Measurements from ENCODE around the gene PIGB.
"Not testable (repeated sequence)": the region's sequence is repeated elsewhere in the genome, so short reads cannot be mapped to it uniquely, and the experiment has no call there.

PIGB gene

GRCh38 chr15:55288006-55288717 is 30.9 kb upstream of the PIGB start:
- no peak for TF ChIP-seq CTCF (IDR thresholded peaks at IDR 0.05; ENCODE audit: low read depth, low read length, missing control alignments)
- H3K4me3 ChIP-seq (ENCODE audit: low read depth, low read length), result no peak overlapping the region; the same call in 1 of the 2 replicates
- no peak for DNase-seq (ENCODE audit: low read depth)

DNA sequence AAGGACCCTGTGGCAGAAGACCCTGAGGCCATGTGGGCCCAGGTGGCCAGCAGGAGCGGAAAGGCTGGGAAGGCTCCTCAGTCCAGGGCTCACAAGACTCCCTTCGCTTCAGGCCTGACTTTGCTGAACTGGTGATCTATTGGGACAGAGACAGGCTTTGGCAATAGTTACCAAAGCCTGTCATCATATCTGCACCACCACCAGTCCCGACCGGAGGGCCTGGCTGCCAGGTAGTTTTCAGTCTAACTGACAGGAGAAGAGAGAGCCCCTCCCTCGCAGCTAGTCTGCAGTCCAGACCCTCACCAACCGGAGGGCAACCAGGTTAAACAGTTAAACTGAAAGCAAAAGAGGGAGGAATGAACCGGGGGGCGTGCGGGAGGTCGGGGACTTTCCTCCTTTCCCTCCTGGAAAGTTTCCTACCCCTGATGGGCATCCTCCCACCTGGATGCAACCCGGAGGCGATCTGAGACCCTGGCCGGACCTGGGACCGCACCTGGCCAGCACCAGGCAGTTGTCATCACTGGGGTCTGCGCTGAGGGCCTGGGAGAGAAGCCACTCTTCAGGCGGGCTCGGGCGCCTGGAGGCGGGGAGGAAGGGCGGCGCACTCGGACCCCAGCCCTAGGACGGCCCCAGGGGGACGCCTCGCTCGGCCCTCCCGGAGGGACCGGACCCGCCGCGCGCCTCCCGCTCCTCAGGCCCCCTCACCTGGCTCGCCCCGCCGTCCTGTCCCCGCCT is 29.8 kb upstream of the PIGB start:
- peak overlapping the region; percentile 82 for H3K4me3 ChIP-seq (ENCODE audit: low read depth, low read length)
- no peak for TF ChIP-seq CTCF (IDR thresholded peaks at IDR 0.05; ENCODE audit: low read depth, low read length, missing control alignments)
- DNase-seq (ENCODE audit: low read depth), result no peak

DNA sequence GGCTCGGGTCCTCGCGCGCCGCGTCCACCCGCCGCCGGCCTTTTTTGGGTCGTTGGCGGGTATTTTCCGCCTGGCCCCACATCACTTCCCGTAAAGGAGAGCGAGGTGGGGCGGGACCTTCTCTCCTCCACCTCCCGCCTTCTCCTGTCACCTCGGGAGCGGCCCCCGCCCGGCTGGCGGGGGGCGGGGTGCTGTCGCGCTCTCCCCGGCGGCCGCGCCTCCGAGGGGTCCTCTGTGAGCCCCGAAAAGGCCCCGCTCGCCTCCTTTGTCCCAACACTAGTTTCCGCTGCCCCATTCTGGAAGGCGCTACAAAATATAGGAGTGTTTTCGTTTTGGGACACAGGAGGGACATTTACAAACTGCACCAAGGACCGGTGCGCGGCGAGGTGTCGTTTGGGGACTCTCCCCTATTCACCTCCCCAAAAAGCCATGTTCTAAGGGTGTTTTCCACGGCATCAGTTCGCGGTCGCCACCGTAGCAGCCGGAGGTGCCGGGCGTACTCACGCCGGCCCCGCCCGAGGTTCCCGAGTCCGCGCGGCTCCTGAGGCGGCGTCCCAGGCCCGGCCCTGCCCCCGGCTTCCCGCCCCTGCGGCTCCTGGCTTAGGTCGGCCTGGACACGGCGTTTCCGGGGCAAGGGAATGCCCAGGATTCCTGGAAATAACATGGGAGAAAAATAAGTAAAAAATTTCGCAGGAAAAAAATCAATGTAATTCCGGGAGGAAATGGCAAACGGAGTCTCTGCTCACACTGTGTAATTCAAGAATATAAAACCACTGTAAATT is 29.1 kb upstream of the PIGB start, which contains the start of gene RAB27A:
Gene RAB27A, minus strand, starts transcription at position 68 of the 782 bp plus-strand sequence. CDS start 54,879 bp downstream, outside the sequence.
- no peak for TF ChIP-seq CTCF (IDR thresholded peaks at IDR 0.05; ENCODE audit: low read depth, low read length, missing control alignments)
- peak within 1 kb of the TSS; percentile 82 for H3K4me3 ChIP-seq (ENCODE audit: low read depth, low read length)
- no peak for DNase-seq (ENCODE audit: low read depth)

DNA sequence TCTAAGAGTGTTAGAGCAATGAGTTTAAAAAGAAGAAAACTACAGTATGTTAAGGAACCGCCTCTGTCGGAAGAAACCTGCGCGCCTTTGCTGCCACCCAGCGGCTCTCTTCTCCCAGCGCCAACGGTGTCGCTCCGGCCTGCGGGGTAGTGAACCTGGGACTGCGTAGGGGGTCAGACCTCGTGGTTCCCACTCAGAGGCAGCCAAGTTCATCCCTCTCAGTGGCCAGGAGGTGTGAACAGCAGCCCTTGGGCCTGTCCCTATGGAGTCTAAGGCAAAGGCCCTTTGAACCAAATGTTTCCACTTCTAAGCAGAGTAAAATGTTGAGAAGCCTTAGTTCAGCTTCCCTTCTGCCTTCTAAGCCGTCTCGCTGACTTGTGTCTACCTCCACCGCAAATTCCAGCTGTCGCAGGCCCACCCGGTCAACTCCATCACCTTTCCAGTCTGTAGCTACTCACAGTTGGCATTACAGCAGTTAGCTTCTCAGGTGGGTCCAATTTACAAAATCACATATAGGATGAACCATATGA is 28.4 kb upstream of the PIGB start:
- H3K4me3 ChIP-seq (ENCODE audit: low read depth, low read length), result peak overlapping the region; percentile 82
- no peak for DNase-seq (ENCODE audit: low read depth)

GRCh38 chr15:55297315-55297714 is 21.7 kb upstream of the PIGB start:
- no peak for DNase-seq (ENCODE audit: low read depth)
- TF ChIP-seq CTCF (IDR thresholded peaks at IDR 0.05; ENCODE audit: low read depth, low read length, missing control alignments), result no peak
- H3K4me3 ChIP-seq (ENCODE audit: low read depth, low read length), result no peak overlapping the region

More for the DNA sequence above, 28.4 kb upstream of the PIGB start:
- peak; percentile 84 for TF ChIP-seq CTCF (IDR thresholded peaks at IDR 0.05; ENCODE audit: low read depth, low read length, missing control alignments)

GRCh38 chr15:55302801-55303200 is 16.2 kb upstream of the PIGB start:
- H3K4me3 ChIP-seq (ENCODE audit: low read depth, low read length); DNase-seq (ENCODE audit: low read depth): not testable (repeated sequence)
